ENCODE results near the gene SP7.
"Not testable (repeated sequence)": the region's sequence is repeated elsewhere in the genome, so short reads cannot be mapped to it uniquely, and the experiment has no call there.

Gene SP7

DNA sequence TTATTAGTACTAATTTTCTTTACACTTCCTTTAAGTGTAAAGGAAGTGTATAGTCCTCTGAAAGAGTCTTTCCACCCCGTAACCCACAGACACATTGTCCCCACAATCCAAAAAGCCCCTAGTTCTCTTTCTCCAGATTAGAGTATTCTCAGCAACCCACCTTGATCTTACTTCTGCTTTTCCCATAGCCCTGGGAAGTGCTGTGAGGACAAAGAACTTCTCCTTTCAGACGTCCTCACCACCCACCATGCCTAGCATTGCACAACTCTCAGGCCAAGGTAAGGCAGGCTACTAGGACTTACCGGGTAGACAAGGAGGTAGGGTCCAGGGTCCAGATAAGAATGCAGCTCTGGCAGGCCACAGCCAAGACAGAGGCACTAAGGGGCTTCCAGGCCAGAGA, 22.2 kb downstream of the SP7 start:
- no peak for DNase-seq

DNA sequence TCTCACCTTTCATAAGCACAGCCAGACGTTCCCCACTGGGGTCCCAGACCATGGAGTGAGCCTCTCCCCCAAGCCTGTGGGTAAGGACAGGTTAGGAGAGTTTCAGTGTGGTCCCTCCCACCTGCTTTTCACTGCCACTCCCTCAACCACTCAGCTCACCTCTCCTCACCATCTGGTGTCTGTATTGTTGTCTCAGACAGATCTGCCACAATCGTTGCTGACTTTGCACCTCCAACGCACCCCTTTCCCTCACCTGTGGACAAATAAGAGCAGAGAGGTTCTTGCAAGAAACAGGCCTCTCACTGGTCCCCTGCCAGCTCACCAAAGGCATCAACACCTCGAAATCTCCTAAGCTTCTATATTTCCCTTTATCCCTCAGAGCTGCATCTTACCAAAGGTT, 27.9 kb downstream of the SP7 start:
- no peak for DNase-seq

DNA sequence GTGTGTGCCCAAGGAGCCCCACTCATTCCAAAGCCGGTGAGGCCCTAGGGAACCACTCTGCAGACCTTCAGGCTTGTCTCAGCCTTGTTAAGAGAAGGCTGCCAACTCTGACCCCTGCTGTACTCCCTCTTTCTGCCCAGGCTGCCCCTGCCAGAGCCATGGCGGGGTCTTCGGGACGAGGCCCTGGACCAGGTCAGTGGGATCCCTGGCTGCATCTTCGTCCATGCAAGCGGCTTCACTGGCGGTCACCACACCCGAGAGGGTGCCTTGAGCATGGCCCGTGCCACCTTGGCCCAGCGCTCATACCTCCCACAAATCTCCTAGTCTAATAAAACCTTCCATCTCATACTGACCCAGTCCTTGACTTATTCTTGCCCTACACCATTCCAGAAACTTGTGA, 29.3 kb downstream of the SP7 start:
- no peak for DNase-seq

DNA sequence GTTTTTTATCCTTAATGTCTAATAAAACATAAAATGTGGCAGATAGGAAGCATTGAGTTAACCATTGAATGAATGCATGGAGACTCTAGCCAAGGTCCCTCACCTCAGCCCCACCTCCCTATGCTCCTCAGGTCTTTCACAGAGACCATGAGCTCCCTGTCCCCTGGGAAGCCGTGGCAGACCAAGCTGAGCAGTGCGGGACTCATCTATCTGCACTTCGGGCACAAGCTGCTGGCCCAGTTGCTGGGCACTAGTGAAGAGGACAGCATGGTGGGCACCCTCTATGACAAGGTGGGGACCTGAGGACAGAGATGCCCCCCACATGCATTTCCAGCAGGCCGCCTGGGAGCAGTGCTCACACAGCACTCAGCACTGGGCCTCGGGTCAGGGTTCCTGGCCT, 33.3 kb downstream of the SP7 start:
- no peak for DNase-seq

DNA sequence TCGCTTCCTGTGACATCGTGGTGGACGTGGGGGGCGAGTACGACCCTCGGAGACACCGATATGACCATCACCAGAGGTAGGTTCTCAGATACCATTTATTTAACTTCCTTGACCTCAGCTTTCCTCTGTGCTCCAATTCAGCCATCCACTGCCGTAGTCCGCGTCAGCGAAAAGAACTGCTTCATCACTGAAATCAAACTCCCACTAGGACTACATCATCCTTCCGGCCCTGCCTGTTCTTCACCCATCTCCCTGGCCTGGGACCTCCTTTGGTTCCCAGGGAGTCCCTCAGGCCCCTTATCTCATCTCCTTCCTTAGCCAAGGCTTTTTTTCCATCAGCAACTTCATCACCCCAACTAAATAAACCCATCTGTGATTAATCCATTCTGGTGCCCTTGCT, 36.0 kb downstream of the SP7 start:
- no peak for DNase-seq

DNA sequence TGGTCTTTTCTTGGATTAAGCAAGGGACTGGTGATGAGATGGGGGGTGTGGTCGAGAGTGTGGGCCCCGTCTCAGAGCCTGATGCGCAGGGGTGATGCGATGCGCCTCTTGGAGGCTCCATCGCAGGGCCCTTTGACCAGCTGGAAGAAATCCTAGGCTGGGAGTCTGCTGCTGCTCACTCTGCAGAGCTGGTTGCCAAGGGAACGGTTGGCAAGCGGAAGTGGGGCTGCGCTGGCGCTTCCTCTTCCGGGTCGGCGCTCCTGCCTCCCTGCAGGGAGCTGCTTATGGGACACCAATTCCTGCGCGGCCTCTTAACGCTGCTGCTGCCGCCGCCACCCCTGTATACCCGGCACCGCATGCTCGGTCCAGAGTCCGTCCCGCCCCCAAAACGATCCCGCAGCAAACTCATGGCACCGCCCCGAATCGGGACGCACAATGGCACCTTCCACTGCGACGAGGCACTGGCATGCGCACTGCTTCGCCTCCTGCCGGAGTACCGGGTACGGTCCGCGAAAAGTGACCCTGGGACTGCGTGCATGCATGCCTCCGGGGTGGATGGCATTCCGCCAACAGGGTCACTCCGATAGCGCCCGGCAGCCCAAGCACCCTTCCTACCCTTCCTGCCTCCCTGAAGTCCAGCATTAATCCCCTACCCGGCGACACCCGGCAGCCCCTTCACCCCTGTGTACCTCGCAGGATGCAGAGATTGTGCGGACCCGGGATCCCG, 36.5 kb downstream of the SP7 start, which contains the start of gene MYG1:
MYG1 (plus strand) TSS at position 242 of the 727 bp plus-strand sequence; CDS start at position 285, 43 bp downstream.
- peak; percentile 50 for DNase-seq

DNA sequence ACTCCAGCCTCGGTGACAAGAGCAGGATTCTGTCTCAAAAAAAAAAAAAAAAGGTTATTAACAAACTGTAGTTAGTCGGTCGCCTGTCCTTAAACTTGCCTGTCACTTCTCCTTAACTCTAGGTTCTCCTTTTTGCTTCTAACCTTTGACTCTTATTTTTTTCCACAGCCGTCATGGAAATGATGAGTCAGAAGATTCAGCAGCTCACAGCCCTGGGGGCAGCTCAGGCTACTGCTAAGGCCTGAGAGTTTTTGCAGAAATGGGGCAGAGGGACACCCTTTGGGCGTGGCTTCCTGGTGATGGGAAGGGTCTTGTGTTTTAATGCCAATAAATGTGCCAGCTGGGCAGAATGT, 37.1 kb downstream of the SP7 start:
- DNase-seq = no peak

DNA sequence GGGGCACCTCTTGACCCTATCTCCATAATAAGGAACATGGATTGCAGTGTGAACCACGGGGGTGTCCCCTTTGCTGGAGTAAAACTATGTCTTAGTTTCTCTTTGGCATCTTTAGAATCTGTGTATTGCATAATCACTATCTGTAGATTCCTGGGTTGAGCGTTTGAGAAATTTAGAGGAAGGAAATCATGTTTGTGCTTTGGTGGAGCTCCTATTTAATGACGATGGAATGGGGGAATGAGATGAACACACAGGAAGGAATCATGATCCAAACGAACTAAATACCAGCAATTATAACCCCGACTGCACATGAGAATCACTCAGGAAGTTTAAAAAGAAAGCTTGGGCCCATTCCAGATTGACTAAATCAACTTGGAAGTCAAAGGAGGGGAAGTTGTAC, 38.0 kb downstream of the SP7 start:
- DNase-seq = no peak

DNA sequence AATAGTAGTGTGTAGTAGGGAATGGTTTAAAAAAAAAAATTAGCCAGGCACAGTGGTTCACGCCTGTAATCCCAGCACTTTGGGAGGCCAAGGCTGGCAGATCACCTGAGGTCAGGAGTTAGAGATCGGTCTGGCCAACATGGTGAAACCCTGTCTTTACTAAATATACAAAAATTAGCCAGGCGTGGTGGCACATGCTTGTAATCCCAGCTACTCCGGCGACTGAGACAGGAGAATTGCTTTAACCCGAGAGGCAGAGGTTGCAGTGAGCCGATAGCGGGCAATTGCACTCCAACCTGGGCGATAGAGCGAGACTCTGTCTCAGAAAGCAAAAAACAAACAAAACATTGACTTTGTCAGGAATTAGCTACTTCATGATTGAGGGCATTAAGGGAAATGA, 39.0 kb downstream of the SP7 start:
- DNase-seq = not testable (repeated sequence)

DNA sequence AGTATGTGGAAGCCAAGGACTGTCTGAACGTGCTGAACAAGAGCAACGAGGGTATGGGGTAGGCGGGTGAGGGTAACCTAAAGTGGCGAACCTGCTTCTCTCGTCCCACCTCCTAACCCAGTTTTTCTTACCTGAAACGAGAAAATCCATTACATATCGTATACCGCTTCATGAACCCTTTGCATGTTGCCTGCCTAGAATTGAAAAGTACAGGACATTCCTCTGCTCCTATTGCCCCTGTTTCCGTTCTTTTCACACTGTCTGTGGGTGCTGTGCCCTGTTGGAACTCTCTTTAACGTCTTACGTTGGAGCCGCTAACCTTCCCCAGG, 40.3 kb downstream of the SP7 start:
- DNase-seq = no peak

DNA sequence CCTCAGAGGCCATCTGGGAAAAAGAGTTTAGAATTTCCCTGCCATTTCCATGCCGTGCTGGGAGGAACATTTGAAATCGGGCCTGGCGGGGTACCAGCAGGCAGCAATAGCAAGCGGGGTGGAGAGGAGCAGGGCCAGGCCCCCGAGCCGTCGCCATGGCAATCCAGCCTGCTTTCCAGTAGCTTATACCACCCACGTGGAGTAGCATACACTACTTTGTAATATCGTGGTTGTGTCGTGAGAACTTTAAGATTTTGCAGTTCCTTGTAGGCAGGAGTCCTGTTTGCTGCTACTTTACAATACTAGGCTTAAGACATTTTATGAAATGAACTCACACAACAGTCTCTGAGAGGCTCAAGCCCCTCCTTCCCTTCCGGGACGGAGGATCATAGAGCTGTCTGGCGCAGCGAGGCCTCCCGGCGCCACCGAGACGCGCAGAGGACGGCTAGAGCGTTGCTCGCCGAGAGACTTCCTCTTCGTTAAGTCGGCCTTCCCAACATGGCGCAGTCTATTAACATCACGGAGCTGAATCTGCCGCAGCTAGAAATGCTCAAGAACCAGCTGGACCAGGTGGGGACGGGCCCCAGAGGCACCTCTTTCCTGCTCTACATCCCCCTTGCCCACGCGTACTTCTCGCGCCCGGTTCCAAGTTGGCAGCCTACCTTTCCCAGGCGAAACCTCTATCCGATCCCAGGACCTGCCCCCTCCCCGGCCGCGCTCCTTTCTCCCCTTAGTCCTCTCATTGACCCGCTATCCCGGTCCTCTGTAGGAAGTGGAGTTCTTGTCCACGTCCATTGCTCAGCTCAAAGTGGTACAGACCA, 40.9 kb downstream of the SP7 start, which contains the start of gene PFDN5:
PFDN5 (plus strand) TSS at position 473 of the 821 bp plus-strand sequence; CDS start at position 499, 26 bp downstream.
- peak; percentile 56 for DNase-seq

DNA sequence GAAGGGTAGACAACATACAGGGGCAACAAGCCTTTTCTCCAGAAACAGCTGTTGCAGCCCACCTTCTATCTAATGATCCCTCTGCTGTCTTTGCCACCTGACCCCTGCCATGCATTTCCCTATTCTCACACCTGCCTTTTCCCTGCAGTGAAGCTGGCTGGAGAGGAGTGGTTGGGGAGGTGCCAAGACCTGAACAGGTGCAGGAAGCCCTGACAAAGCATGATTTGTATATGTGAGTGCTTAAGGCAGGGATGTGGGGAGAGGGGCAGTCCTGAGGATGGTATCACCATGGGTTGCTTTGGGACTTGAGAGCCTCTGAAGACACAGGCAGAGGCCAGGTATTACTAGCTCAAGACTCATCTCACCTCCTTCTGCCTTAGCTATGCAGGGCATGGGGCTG, 43.7 kb downstream of the SP7 start:
- DNase-seq = peak; percentile 65

DNA sequence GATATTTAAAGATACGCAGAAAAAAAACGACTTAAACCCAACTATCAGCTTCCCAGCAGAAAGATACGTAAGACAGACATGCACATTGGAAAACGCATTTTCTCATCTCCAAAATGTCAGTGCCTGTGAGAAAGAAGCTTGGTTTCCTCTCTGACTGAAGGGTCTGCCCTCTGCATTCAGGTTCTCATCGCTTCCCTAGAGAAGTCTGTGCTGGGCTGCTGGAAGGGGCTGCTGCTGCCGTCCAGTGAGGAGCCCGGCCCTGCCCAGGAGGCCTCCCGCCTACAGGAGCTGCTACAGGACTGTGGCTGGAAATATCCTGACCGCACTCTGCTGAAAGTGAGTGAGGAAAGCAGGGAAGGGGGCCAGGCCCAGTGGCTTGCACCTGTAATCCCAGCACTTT, 45.5 kb downstream of the SP7 start:
- DNase-seq = no peak

DNA sequence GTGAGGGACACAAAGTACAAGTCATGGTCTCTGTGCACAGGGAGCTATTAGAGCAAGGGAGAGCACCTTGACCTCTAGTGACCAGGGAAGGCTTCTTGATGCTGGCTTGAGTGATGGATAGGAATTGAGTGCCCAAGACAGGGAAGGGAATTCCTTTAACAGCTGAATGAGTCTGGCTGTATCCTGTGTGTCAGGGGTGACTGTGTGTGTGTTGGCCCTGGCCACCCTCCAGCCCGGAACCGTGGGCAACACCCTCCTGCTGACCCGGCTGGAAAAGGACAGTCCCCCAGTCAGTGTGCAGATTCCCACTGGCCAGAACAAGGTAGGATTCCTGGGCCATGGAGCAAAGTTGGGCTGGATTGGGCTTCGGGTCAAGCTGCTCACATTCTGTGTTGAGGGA, 46.3 kb downstream of the SP7 start:
- DNase-seq = no peak

DNA sequence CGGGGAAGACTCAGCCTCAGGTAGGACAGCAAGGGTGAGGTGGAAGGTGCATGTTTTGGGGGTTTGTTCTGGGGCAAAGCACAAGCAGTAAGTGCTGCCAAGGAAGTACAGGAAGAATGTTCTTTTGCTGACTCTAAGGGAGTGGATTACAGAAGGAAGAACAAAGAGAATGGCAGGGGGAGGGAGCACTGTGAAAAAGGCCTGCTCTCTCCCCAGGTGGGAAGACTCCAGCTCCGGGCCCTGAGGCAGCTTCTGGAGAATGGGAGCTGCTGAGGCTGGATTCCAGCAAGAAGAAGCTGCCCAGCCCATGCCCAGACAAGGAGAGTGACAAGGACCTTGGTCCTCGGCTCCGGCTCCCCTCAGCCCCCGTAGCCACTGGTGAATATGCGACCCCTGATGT, 47.8 kb downstream of the SP7 start:
- DNase-seq = no peak

DNA sequence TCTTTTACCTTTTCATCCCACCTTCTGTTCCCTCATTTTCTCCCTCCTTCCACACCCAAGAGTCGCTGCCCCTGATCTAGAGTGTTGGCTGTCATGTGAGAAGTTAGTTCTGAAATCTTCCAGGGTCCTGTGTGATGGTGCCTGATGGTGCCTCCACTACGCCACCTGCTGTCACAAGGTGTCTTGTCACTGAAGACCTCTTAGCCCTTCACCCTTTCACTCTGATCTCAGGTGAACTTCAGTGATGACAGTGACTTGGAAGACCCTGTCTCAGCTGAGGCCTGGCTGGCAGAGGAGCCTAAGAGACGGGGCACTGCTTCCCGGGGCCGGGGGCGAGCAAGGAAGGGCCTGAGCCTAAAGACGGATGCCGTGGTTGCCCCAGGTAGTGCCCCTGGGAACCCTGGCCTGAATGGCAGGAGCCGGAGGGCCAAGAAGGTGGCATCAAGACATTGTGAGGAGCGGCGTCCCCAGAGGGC, 48.4 kb downstream of the SP7 start:
- no peak for DNase-seq

DNA sequence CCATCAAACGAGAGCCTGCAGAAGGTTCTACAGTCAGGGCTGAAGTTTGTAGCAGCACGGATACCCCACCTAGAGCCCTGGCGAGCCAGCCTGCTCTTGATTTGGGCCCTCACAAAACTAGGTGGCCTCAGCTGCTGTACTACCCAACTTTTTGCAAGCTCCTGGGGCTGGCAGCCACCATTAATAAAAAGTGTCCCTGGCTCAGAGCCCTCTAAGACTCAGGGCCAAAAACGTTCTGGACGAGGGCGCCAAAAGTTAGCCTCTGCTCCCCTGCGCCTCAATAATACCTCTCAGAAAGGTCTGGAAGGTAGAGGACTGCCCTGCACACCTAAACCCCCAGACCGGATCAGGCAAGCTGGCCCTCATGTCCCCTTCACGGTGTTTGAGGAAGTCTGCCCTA, 49.7 kb downstream of the SP7 start:
- DNase-seq = no peak

DNA sequence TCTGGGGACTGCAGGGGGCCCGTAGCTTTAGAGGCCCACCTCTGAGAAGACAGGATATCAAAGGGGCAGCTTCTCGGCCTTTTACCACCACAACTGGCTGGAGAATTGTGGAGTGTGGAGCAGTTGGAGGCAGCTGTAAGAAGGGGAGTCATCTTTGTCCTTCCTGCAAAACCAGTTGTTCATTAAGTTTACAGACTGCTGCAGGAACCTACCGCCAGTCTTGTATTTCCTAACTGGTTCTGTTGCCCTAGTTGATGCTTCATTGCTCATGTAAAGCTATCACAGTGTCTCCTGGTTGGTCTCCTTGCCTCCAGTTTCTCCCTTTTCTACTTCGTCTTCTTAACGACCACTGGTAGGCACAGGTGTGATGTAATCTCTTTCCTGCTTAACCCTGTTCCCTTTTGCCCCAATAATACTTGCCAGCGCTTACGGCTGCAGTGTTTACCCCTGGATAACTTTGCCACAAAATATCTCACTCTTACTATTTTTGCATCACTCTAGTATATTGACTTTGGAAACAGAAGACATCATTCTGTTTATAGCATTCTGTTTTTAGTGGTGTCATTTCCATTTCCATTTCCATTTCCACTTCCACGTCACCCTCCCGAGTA, 56.2 kb downstream of the SP7 start:
- DNase-seq = no peak

DNA sequence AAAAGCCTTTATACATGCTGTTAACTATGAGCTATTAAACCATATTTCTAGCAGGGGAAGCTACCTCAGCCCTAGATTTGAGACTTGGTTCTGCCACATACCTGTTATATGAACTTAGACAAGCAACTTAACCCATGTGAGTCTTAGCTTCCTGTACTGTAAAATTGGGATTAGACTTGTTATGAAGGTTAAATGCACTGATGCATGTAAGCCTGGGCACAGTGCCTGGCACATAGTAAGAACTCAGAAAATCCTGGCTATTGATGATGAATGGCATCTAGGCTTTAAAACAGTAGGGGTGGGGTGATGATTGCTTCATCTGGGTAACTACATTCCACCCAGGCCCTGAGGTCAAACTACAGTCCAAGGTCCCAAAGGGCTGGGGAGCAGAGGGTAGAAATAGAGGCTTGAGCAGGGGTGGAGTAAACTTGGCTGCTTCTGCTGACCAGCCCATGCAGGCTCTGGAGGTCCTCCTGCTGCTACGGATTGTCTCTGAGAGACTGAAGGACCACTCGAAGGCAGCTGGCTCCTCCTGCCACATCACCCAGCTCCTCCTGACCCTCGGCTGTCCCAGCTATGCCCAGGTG, 56.8 kb downstream of the SP7 start:
- no peak for DNase-seq

DNA sequence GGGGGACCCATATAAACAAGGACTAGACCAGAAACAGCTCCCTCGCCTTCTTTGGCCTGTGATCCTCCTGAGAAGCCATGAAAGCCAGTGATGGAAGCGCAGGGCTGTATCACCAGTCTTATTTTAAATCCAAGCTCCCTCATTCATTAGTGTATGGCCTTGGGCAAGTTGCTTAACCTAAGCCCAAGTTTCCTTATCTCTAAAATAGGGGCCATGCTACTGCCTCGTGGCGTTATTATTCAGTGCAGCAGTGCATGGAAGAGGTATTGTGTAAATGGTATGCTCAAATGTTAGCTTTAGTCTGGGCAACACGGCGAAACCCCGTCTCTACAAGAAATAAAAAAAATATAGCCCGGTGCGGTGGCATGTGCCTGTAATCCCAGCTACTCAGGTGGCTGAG, 58.2 kb downstream of the SP7 start:
- DNase-seq = no peak
